SK-N-SH (cell line): ENCODE measurements around the gene RRP8. TPM values are rescaled to one million over a fixed set of nuclear protein-coding genes. Genes with fewer than 3 reads are reported as not detected.
A peak's percentile ranks its signal among the peaks of the same experiment; 100 is the strongest.

Experiments
- CHD2 ChIP-seq: fragments of 150-350 bp; IDR thresholded peaks from 2 replicates; pipeline ENCODE4 v1.6.1; 2018; ENCODE audit warnings: low read length; ENCODE audit not compliant: partially characterized antibody
- CTCF ChIP-seq: fragments of 200-600 bp; sonication (generic); IDR thresholded peaks from 2 replicates; pipeline ENCODE4 v1.6.1; 2017; ENCODE audit warnings: antibody characterized with exemption, mild to moderate bottlenecking, moderate library complexity
- FOXM1 ChIP-seq: IDR thresholded peaks from 2 replicates; pipeline ENCODE4 v1.4.0; 2012; ENCODE audit warnings: low read depth, mild to moderate bottlenecking
- GATA2 ChIP-seq: sonication (generic); formaldehyde crosslinking; IDR thresholded peaks from 2 replicates; pipeline ENCODE4 v1.5.0; 2020; ENCODE audit warnings: mild to moderate bottlenecking, missing genetic modification reagents
- IRF3 ChIP-seq: fragments of 150-350 bp; IDR thresholded peaks from 2 replicates; pipeline ENCODE4 v1.6.1; 2016; ENCODE audit warnings: mild to moderate bottlenecking, low read depth, low read length
- JUND ChIP-seq: IDR thresholded peaks from 2 replicates; pipeline ENCODE4 v1.4.0; 2012
- NRF1 ChIP-seq: IDR thresholded peaks from 2 replicates; pipeline ENCODE4 v1.6.1; 2012; ENCODE audit warnings: low read depth, mild to moderate bottlenecking, low read length
- PBX3 ChIP-seq: IDR thresholded peaks from 2 replicates; pipeline ENCODE4; 2012
- POLR2AphosphoS5 ChIP-seq: IDR thresholded peaks from 2 replicates; pipeline ENCODE4 v1.6.1; 2012; ENCODE audit warnings: low read depth, low read length
- RFX5 ChIP-seq: IDR thresholded peaks from 2 replicates; pipeline ENCODE4 v1.6.1; 2012; ENCODE audit warnings: mild to moderate bottlenecking, improper control_type of control experiment, low read length
- RXRA ChIP-seq: IDR thresholded peaks from 2 replicates; pipeline ENCODE4 v1.4.0; 2012; ENCODE audit warnings: low read depth, mild to moderate bottlenecking, borderline replicate concordance
- SIN3A ChIP-seq: IDR thresholded peaks from 2 replicates; pipeline ENCODE4 v1.6.1; 2012; ENCODE audit warnings: low read depth, mild to moderate bottlenecking, low read length, moderate library complexity, borderline replicate concordance
- SMC3 ChIP-seq: IDR thresholded peaks from 2 replicates; pipeline ENCODE4 v1.6.1; 2012; ENCODE audit warnings: low read depth, low read length, improper control_type of control experiment
- USF1 ChIP-seq: IDR thresholded peaks from 2 replicates; pipeline ENCODE4 v1.4.0; 2012; ENCODE audit warnings: low read depth, borderline replicate concordance
- USF2 ChIP-seq: fragments of 150-350 bp; IDR thresholded peaks from 2 replicates; pipeline ENCODE4 v1.6.1; 2017; ENCODE audit warnings: antibody characterized with exemption, low read length, low read depth, borderline replicate concordance
- YY1 ChIP-seq: IDR thresholded peaks from 2 replicates; pipeline ENCODE4 v1.4.0; 2012; ENCODE audit warnings: low read depth, mild to moderate bottlenecking
- ZBTB33 ChIP-seq: IDR thresholded peaks from 2 replicates; pipeline ENCODE4 v1.4.0; 2012; ENCODE audit warnings: low read depth, borderline replicate concordance
- polyA plus RNA-seq, 3 experiments: library from polyadenylated mRNA; depleted of rRNA; stranded (reverse); fragments of >200 nt; gene quantifications; 2 replicates each; pipeline ENCODE4 v1.2.3, GENCODE V29; 2012

Gene RRP8
- polyA plus RNA-seq, 1 of the 3 experiments (the other 2 are of a cell fraction) = 7.8 TPM

GRCh38 chr11:6606471-6607189 lies 3.2 kb upstream of the RRP8 start (continued):
- TF ChIP-seq POLR2AphosphoS5 = peak; percentile 77
- no peak for TF ChIP-seq NRF1
- TF ChIP-seq USF2 = no peak
- no peak for TF ChIP-seq SMC3
- TF ChIP-seq YY1 = no peak; the same call in 1 of the 2 replicates
- TF ChIP-seq JUND = peak; percentile 84
- TF ChIP-seq IRF3 = no peak
- TF ChIP-seq RXRA = no peak
- no peak for TF ChIP-seq USF1
- TF ChIP-seq RFX5 = no peak
- no peak for TF ChIP-seq CHD2
- peak; percentile 45 for TF ChIP-seq PBX3
- TF ChIP-seq CTCF = peak; percentile 14; the same call in 1 of the 2 replicates
- TF ChIP-seq ZBTB33 = no peak
- no peak for TF ChIP-seq FOXM1
- TF ChIP-seq SIN3A = peak; percentile 54; the same call in 1 of the 2 replicates
- no peak for TF ChIP-seq GATA2
